HG03575 (cell line): ENCODE data around the gene SLC7A8.
A peak's percentile ranks its signal among the peaks of the same experiment; 100 is the strongest.

Source experiments
- ATAC-seq: cut with Tn5 transposase; IDR thresholded peaks from one replicate; pipeline ENCODE4 v1.9.1; 2021; ENCODE audit not compliant: unreplicated experiment, insufficient number of reproducible peaks, low FRiP score; ENCODE audit errors: extremely low read depth

SLC7A8 gene

DNA sequence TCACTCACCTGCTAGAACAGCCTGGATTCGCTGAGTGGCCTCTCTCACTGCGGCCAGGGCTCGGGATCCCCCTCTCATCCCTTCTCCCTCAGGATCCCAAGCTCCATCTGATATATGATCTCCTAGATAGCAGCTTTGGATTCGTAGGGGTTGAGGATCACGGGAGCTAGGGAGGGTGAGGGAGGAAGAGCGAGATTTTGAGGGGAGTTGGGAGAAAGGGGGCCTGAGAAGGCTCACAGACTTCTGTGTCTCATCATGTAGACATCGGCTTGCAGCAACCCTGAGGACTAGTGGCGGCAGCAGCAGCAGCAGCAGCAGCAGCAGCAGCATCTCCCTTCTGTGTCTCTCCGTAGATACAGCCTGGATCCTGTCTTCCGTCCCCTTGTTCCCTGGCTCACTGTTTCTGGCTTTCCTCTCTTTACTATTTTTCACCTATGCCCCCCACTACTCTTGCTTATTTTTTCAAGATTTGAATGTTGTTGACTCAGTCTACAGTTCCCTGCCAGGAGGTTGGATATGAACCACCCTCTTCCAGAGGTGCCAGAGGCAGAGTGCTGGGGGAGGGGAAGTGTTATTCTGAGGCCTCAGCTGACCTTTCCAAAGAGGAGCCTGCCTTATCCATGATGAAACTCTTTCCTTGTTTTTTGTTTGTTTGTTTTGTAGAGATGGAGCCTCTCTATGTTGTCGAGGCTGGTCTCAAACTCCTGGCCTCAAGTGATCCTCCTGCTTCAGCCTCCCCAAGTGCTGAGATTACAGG lies 78.7 kb downstream of the SLC7A8 start, which contains the start of gene CIROP:
Gene CIROP (minus strand): TSS at position 399 of the 757 bp plus-strand sequence. CDS start 69 bp downstream, at position 330.
- ATAC-seq: no peak

DNA sequence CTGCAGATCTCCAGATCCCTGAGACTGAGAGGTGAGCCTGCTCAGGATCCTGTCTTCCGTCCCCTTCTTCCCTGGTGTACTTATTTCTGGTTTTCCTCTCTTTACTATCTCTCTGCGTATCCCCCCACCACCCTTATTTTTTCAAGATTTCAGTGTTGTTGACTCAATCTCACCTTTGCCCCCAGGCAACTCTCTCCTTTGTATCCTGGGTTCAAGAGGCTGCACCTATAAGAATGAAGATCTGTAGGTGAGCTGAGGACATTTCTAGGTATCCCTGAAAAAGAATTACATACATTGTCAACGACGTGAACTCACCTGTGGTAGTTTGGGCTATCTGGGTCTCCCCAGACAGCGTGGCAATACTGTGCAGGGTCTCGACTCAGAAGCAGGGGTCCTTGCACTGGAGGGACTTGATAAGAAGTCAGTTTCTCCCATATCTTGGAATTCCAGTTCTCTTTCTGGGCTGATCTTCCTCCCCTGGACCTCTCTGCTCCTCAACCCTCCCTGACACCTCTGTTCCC lies 79.3 kb downstream of the SLC7A8 start:
- ATAC-seq: no peak

DNA sequence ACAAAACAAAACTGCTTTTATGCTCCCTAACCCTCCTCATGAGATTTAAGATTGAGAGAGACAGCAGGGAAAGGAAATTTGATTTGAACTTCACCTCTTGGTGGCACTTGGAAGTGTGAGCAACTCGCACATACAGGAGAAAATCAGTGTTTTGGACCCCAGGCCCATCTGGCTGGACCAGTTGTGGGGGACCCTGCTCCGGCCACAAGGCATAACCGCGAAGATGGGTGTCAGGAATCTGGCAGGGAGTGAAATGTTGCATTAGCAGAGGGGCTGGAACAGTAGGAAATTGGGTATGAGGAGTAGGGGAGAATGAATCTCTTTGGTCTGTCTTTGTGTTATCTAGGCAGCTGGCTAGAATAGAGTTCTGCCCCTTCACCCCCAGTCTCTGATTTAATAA lies 79.9 kb downstream of the SLC7A8 start:
- ATAC-seq: no peak

DNA sequence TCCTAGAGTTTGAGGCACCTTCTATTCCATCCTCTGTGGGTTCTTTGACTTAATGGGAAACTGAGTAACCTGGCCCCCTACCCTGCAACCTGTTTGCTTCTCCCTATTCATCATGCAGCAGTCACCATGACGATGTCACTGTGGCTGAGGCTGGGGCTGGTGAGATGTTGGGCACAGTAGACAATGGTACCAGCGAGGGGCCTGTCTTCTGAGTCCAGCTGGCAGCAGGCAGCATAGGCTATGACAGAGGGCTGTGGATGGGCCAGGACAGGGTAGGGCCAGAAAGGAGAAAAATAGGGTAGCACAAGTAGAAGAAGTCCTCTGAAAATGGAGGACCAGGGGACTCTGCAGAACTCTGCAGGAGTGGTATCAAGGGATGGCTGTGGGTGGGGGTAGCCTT lies 80.7 kb downstream of the SLC7A8 start:
- no peak for ATAC-seq

DNA sequence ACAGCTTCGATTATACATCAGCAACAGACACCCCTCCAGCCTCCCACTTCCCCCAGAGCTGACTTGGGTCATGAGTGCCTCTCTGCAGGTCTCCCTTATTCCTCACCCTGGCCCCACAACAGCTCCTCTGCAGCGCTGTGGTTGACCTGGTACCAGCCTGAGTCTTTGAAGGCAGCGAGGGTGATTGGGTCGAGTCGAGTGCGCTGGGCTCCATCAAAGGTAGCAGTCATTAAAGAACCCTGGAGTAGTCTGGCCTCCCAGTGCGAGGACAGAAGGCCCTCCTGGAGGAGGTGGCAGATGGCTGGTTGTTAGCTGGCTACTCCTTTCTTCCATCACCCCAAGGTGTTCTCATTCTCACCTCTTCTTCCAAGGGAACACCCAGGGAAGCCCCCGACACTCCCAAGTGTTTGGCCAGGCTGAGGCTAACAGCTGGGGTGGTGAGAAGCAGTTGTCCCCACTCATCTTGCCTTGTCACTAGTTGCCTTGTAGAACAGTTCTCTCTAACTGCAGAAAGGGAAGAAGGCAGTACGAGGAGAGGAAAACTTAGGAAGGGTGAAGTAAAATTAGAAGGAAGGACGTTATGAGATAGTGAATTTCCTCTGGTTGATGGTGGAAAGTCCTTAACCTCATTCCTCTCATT lies 81.4 kb downstream of the SLC7A8 start:
- ATAC-seq: no peak

DNA sequence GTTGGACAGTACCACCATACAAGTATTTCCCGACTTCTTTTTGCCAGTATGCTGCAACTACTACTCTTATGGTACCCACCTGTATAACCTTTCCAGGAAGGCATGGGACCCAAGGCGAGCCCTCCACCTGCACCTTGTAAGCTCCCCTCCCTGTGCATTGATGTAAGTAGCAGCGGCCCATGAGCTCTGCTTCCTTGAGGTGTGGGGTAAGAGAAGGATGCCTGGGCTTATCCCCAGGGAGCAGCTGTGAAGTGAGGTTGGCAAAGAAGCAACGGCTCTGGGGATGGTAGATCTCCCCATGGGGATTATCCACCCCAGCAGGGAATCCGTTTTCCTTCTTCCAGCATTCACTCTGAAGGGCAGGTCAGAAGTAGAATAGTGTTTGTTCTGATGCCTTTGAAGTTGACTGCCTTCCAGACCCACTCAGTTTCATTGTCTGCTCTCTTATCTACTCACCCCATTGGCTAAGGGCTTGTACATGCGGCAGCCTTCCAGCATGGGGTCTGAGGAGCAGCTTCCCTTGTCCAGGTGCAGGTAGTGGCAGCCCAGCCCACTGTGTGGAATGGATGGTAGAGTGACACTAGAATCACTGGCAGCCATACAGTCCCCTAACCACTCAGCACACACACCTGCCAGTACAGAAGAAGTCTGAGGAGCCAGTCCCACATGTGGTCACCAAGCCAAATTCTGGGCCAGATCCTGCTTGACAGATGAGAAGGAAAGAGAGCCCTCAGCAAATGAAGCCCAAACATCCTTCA lies 82.1 kb downstream of the SLC7A8 start:
- ATAC-seq: no peak

DNA sequence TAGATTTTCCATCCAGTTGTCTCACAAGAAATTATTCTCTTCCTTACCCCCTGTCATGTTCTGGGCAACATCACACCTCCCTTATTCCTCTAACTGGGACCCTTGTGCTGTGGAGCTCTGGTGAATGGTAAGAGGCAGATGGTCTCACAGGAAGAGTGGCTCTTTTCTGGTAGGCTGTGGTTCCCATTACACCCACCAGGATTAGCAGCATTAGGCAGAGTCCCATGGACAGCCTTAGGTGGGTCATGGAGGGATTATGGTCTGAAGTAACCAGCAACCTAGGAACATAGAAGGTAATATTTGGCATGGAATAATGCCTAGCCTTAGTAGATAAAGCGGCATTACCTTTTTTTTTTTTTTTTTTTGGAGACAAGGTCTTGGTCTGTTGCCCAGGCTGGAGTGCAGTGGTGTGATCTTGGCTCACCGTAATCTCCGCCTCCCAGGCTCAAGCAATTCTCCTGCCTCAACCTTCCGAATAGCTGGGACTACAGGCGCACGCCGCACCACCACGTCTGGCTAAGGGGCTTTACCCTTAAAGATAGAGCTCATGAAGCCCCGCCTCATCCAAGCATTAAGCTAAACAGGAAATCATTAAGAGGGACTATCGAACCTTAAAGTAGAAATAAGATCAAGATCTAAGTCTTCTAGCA lies 84.1 kb downstream of the SLC7A8 start:
- no peak for ATAC-seq

DNA sequence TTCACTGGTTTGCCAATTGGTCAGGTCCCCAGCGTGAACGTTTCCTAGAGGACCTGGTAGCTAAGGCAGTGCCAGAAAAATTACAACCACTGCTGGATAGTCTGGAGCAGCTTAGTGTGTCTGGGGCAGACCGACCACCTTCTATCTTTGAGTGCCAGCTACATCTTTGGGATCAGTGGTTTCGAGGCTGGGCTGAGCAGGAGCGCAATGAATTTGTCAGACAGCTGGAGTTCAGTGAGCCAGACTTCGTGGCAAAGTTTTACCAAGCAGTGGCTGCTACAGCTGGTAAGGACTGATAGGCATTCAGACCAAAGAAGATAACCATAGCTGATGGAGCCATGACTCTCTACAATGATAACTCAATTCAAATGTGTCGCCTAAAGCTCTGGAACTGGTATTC lies 85.7 kb downstream of the SLC7A8 start:
- no peak for ATAC-seq

DNA sequence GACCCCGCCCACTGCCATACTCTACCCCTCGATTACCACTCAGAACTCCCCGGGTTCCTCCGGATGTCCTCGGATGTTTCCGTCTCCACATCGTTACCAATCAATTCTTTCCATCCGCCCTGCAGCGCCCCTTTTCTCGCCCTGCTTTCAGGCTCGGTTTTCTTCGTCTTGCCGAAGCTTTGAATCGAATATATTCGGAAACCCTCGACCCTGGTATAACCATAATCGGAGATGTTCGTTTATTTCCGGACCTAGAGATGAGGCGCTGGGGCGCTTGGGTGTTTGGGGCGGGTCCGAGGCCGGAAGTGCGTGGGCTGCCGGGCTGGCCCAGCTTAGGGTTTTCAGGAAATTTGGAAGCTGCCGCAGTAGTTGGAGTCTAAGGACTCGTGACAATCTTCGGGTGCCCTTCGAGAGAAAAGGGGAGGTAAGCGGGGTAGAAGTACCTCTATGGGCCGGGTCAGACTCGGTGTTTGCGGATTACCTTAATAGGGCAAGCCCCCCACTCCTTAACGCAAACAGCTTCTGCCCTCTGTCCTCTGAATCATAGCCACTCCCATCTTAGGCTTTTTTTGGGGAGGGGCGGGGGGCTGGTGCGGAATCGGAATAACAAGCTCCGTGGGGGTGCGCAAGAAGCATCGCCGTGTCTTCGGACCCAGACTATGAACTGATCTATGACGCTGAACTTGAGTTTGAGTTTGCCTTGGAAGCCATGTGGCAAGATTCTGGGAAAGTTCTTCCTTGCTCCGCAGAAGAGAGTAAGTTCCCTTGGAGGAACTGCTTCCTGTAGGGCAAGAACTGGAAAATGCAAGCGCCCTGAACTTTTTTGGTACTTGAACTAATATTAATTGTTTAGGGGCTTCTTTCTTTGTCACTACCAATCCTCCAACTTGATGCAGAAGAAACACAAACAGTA lies 88.0 kb downstream of the SLC7A8 start, which contains the start of gene C14orf119:
Gene C14orf119 (plus strand): TSS at position 310 of the 913 bp plus-strand sequence. CDS start 2,154 bp downstream, outside the sequence.
- ATAC-seq: peak; percentile 84

DNA sequence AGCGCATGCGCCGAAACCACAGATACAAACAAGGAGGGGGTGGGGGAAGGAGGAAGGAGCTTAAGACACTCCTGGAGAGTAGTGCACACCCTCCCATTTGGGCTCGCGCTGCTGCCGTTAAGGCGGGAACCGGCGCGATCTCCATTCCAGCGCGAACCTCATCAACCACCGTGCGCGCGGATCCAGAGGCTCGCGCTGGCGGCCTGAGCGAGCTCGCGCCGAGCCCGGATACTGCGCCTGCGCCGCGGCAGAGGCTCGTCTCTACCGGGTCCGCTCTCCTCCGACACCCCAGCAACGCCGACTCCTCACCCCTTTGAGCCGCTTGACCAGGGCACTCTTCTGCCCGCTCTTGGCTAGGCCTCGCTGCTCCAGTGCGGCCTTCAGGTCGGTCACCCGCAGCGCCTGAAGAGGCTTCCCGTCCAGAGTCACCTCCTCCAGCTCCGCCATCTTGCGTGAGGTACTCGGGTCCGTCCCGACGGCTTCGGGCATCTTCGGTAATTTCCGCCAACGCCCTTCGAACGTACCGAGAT lies 88.7 kb downstream of the SLC7A8 start, which contains the start of gene ACIN1:
Gene ACIN1 (minus strand): TSS at position 471 of the 530 bp plus-strand sequence. CDS start 24 bp downstream, at position 447.
- peak; percentile 4 for ATAC-seq

DNA sequence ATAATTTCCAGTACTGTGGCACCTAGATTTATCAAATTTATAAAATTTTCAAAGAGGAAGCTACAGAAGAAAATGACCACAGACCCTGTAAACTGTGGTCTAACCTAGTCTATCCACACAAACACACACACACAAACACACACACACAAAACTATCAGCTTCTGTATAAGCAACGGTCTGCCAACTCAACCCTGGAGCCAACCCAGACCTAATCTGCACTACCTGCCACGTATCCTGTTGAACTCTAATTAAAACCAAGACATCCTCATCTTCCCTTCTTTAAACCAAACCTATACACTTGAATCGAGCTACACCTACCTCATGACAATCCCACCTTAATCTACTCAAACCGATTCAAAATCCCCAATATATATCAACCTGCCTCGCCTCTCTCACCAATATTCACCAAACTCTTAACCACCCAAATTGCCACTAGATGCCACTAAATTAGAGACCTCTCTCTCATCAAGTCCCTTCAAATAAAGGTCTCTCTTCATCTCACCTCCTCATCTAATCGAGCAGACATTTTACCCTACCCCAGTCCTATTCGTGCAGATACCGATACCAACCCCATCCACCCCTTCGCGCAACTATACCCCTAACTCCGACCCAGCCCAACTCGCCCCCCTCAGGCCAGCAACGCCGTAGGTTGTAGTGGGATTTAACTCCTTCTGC lies 89.3 kb downstream of the SLC7A8 start:
- no peak for ATAC-seq

DNA sequence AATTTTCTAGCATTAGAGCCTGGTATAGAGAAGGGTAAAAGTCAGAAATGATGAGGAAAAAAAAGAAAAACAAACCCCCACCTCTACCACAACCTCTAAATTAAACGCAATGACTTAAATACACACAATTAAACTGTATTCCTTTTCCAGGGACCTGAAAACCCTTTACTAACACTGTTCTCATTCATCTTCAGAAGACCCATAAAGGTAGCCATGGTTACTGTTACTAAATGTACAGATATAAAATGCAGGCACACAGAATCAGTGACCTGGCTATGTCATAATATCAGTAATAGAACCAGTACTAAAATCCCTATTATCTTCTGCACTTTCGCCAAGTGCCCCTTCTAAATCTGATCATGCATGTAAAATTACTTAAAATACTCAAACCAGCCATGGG lies 89.9 kb downstream of the SLC7A8 start:
- ATAC-seq: no peak

DNA sequence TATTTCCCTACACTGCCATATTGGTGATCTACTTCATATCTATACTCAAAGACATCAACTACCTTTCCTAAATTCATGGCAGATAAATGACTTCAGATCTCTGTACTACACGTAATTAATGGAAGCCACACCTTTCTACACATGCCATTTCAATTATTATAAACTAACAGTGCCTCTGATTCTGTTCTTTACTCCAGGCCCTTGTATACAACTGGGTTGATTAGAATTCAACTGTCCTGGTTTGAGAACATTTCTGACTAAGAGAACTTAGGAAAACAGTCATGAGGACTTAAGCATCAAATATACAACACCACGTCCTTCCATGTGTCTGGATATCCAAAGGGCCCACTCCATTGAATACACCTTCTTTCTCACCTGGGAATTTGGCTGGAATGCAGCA lies 90.4 kb downstream of the SLC7A8 start:
- no peak for ATAC-seq

DNA sequence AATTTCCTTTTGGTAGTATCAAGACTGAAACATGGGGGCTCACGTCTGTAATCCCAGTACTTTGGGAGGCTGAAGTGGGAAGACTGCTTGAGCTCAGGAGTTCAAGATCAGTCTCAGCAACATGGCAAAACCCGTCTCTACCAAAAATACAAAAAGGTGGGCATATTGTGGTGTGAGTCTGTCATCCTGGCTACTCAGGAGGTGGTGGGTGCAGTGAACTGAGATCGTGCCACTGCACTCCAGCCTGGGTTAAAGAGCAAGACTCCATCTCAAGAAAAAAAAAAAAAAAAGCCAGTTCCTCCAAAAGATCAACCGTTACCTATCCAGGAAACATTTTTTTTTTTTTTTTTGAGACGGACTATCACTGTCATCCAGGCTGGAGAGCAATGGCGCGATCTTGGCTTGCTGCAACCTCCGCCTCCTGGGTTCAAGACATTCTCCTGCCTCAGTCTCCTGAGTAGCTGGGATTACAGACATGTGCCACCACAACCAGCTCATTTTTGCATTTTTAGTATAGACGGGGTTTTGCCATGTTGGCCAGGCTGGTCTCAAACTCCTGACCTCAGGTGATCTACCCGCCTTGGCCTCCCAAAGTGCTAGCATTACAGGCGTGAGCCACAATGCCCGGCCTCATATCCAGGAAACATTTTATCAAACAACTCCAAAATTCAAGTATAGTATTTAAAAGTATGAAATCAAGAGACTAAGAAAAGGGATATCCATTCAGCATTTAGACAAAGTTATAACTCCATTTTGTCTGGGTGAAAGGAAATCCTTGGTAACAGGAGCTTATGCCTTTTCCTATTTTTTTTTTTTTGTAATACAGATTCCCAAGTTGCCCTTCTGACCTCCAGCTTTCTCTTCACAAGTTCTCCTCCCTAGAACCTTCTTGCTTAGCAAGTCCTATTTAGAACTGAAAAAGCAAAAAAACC lies 91.9 kb downstream of the SLC7A8 start:
- no peak for ATAC-seq

DNA sequence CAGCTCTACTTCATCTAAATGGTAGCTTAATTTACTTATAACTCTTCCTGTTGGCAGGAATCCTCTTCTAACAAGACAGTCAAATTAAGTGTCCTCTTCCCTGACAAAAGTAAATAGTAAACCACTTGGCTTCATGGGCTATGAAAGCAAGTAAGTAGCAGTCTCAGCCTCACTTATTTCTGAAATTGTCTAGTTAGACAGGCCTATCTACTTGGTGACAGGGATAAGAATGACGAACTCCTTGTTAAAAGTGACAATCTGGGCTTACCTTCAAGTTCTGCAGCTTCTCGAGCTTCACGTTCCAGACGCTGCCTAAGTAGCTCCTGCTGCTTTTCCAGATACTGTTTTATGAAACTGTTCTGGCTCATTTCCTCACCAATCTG lies 93.2 kb downstream of the SLC7A8 start:
- no peak for ATAC-seq

DNA sequence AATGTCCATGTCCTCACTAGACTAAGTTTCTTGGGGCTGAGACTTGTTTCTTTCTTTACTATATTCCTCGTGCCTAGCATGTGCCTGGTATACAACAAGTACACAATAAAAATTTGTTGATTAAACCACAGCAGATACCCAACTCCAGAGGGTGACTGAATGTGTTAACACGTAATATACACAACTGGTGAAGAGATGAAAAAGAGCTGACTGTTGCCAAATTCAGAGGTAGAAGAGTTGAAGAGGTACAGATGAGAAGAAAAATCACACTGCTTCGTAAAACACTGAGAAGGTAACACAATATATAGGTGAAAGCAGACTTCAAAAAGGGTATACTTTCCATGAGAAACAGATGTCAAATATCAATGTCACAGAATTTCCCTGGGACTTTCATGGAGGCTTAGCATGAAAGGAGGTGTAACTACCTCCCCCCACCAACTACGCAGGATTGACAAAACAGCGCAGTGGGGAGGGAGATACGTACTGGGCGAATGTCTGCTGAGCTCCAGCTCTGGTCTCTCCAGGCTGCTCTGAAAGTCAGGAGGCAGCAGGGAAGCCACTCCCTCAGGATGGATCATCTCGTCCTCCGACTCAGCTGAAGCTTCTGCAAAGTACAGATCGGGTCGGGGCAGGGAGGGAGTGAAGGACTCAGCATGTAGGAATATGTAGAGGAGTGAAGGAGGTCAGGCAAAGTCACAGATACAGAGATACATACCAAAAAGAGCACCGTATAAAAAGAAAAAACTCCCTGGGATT lies 93.8 kb downstream of the SLC7A8 start:
- no peak for ATAC-seq
